ENCODE measurements around the gene KRTAP19-7.

DNA sequence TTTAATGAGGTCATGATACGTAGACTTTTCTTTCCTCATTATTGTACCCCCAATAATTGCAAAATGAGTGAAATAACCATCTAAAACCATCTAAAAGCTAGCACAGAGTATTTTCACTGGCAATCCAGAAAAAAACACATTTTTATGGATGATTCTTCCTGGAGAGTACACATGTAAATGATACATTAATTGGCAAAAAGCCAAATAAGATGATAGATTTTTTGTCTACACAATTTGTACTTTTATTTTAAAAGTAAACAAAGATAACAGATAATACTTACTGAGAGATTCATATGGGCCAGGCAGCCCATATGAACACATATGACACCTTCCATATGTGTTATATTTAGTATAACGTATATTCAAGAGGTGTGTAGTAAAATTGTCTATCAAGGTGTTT is 2.5 kb upstream of the KRTAP19-7 start:
- no peak for TF ChIP-seq POLR2A (IDR thresholded peaks at IDR 0.05; ENCODE audit: low read length)
- no peak for TF ChIP-seq GATA1 (IDR thresholded peaks at IDR 0.05; ENCODE audit: low read depth, low read length)
